Small intestine (tissue), 7 donors: Measurements from ENCODE around the gene STRN. TPM values are rescaled to one million over a fixed set of nuclear protein-coding genes. Genes with fewer than 3 reads are reported as not detected.
A peak's percentile ranks its signal among the peaks of the same experiment; 100 is the strongest.
"Not testable (repeated sequence)": the region's sequence is repeated elsewhere in the genome, so short reads cannot be mapped to it uniquely, and the experiment has no call there.

Experiments used
- DNase-seq, 2 donors: peaks; one replicate each; pipeline versions ENCODE4 v3.0.0 to v3.0.0-alpha.2; 2013
- FAIRE-seq: peaks from 2 replicates; lab custom pipeline; 2012; peaks lifted over from hg19 to GRCh38; lab: Jason Lieb, UNC
- H3K27ac ChIP-seq, 3 donors: one replicate each; pipeline ENCODE4 v1.5.1; 2013; ENCODE audit warnings: low read length in 2 of 3, mild to moderate bottlenecking in 2 of 3, control low read depth in 1 of 3, inconsistent platforms in 1 of 3, low read depth in 1 of 3, moderate library complexity in 1 of 3
- H3K27me3 ChIP-seq, 3 donors: one replicate each; pipeline ENCODE4 v1.6.1; 2013; ENCODE audit warnings: low read length in 3 of 3, inconsistent platforms in 1 of 3; ENCODE audit not compliant: control insufficient read depth in 3 of 3, insufficient read depth in 3 of 3
- H3K36me3 ChIP-seq, 3 donors: one replicate each; pipeline ENCODE4 v1.6.1; 2013; ENCODE audit warnings: low read length in 3 of 3, inconsistent platforms in 1 of 3, low read depth in 1 of 3, mild to moderate bottlenecking in 1 of 3, moderate library complexity in 1 of 3; ENCODE audit not compliant: control insufficient read depth in 3 of 3, insufficient read depth in 2 of 3
- H3K4me1 ChIP-seq, 3 donors: one replicate each; pipeline ENCODE4 v1.6.1; 2013; ENCODE audit warnings: low read length in 2 of 3, inconsistent platforms in 1 of 3, low read depth in 1 of 3, mild to moderate bottlenecking in 1 of 3, moderate library complexity in 1 of 3; ENCODE audit not compliant: control insufficient read depth in 3 of 3, insufficient read depth in 2 of 3
- H3K4me3 ChIP-seq, 3 donors: one replicate each; pipeline ENCODE4 v1.5.1; 2013; ENCODE audit warnings: low read length in 3 of 3, control low read depth in 1 of 3, inconsistent platforms in 1 of 3, low read depth in 1 of 3, mild to moderate bottlenecking in 1 of 3, moderate library complexity in 1 of 3
- H3K9me3 ChIP-seq, 2 donors: one replicate each; pipeline ENCODE4 v1.6.1; 2013; ENCODE audit warnings: low read depth in 1 of 2, low read length in 1 of 2; ENCODE audit not compliant: control insufficient read depth in 2 of 2, insufficient read depth in 1 of 2
- WGBS, 3 donors: extraction: QIAGEN DNeasy Blood & Tissue Kit; methylation state at CpG; one replicate each; pipeline ENCODE4 v1.1.7; 2013; 5-methylcytosine and 5-hydroxymethylcytosine counted together
- polyA plus RNA-seq, 4 donors: library from polyadenylated mRNA; stranded (reverse) in 3 of 4; unstranded in 1 of 4; fragments of 200-250 nt in 3 of 4; fragments of 120-200 nt in 1 of 4; gene quantifications; one replicate each; pipeline versions ENCODE4 v1.2.1 to v1.2.3, GENCODE V29; 2013
- donor health status: healthy with polysubstance abuse.
- donor health status: control.
- donor health status: control.
- donor health status: Bipolar disorder and iron deficiency.
- donor health status: healthy.

STRN gene
- polyA plus RNA-seq, 4 donors, result 4.9 to 16.6 (median 6.7) TPM

DNA sequence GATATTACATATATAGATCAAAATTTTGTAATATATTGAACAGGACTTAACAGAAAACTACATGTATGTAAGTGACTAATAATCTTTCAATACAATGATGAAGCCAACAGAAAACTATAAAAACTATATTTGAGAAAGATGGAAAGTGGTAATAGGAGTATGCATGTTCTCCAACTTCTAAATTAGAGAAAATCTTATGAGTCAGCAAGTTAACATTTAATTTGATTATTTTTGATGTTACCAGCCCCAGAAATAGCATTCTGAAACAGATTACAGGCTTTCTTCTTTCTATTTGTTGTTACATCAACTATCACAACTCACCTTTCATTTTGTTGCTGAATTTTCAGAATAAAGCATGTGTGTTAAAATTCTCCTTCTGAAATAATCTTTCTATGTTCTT is 29.8 kb downstream of the STRN start:
- H3K9me3 ChIP-seq, DNase-seq, H3K27ac ChIP-seq, H3K4me3 ChIP-seq, H3K4me1 ChIP-seq, H3K36me3 ChIP-seq, H3K27me3 ChIP-seq: not testable (repeated sequence)
- peak; percentile 96 for FAIRE-seq

DNA sequence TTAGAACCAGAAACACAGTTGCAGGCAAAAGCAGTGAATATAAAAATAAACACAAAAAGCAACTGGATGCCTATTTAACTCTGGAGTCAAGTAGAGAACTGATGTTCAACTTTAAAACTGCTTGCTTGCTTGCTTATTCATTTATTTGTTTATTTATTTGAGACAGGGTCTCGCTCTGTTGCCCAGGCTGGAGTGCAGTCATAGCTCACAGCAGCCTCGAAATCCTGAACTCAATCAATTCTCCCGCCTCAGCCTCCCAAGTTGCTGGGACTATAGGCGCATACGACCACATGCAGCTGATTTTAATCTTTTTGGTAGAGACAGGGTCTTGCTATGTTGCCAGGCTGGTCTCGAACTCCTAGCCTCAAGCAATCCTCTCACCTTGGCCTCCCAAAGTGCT is 34.6 kb downstream of the STRN start:
- not testable (repeated sequence) for H3K4me1 ChIP-seq, H3K9me3 ChIP-seq, H3K36me3 ChIP-seq, FAIRE-seq, H3K27me3 ChIP-seq, DNase-seq, H3K4me3 ChIP-seq, H3K27ac ChIP-seq
- WGBS, 3 donors, result 91 to 99% (median 97%) methylated on average over 6 of the region's 6 CpGs

GRCh38 chr2:36930787-36931410 is 35.4 kb downstream of the STRN start:
- 70 to 79% (median 71%) methylated on average over 7 of the region's 7 CpGs for WGBS, 3 donors

DNA sequence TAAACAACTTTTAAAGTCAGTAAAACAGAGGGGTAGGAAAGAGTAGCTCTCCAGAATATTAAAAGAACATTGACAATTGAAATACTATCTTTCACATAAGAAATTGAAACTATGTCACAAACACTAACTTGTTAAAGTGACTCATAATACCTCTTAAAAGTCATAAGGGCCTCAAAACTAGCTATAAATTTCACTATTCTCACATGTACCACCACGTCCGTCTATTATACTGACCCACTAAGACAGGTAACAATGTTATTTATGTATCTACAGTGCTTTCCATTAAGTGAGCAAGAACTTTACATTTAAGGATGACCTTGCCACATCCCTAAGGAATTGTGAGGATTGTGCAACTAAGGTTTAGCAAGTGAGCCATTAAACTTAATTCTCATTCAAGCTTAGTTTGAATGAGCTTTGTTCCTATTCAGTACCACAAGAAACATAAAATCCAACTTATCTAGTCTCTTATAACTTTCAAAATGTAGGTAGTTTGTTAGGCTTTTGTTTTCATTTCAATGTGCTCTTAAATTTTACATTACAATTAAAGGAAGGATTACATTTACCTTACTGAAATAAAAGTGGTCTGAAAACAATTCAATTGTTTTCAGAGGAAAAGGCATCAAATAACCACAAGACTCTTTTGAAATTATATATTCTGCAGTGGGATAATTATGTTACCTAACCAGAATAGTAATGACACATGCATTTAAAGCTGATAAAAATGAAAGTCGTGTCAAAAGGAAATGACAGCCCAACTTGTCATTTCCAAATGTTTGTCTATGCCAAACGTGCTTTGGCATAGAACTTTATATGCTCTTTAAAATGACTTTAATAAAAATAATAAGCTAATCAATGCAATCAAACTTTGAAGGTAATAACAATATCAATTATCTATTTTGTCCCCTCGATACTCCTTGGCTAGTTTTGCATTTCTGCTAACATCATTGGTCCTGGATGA is 39.9 kb downstream of the STRN start:
- not testable (repeated sequence) for H3K36me3 ChIP-seq, H3K27ac ChIP-seq, H3K4me1 ChIP-seq, H3K9me3 ChIP-seq, H3K4me3 ChIP-seq, H3K27me3 ChIP-seq
- DNase-seq (peak in 1 of 2 donors; percentile 13), FAIRE-seq (peak; percentile 65)
- 38 to 44% (median 42%) methylated on average over 5 of the region's 5 CpGs for WGBS, 3 donors

More at GRCh38 chr2:36930787-36931410, 35.4 kb downstream of the STRN start:
- H3K4me3 ChIP-seq, FAIRE-seq, H3K4me1 ChIP-seq, H3K27me3 ChIP-seq, H3K9me3 ChIP-seq, H3K27ac ChIP-seq, DNase-seq, H3K36me3 ChIP-seq: not testable (repeated sequence)

DNA sequence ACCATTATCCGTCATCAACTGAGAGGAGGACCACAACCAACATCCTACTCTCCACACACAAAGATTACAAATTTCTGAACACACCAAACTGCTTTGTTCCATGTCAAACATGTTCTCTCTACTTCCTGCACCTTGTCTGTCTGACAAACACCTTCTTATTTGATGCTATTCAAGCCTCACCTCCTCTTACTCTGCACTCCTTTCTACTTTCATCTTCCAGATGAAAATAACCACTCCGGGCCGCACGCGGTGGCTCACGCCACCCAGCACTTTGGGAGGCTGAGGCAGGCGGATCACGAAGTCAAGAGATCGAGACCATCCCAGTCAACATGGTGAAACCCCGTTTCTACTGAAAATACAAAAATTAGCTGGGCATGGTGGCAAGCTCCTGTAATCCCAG is 43.7 kb downstream of the STRN start:
- not testable (repeated sequence) for H3K27ac ChIP-seq, H3K4me3 ChIP-seq, H3K36me3 ChIP-seq, DNase-seq, H3K9me3 ChIP-seq, FAIRE-seq, H3K27me3 ChIP-seq, H3K4me1 ChIP-seq
- 92 to 96% (median 95%) methylated on average over 10 of the region's 10 CpGs for WGBS, 3 donors

DNA sequence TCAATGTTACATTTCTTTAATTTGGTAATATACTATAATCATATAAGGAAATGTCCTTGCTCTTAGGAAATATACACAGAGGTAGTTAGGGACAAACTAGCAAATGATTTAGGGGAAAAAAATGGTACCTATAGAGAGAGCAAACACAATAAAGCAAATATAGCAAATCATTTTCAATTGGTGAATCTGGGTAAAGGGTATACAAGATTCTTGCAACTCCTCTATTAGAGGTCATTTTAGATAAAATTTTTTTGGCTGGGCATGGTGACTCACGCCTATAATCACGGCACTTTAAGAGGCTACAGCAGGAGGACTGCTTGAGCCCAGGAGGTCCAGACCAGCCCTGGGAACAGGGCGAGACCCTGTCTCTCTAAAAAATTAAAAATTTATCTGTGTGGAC is 44.4 kb downstream of the STRN start:
- Histone ChIP-seq H3K9me3 (no peaks in the 10 kb centered on the region), H3K27ac (no peak overlapping the region), H3K4me1 (no peaks in the 10 kb centered on the region), H3K36me3 (no peaks in the 10 kb centered on the region), H3K4me3 (no peak overlapping the region), H3K27me3 (no peaks in the 10 kb centered on the region)
- FAIRE-seq, result no peak
- no peak for DNase-seq
- 73 to 87% (median 84%) methylated on average over 3 of the region's 3 CpGs for WGBS, 3 donors

GRCh38 chr2:36919041-36919837 is 47.1 kb downstream of the STRN start:
- no peaks in the 10 kb centered on the region for H3K9me3 ChIP-seq
- 77 to 88% (median 84%) methylated on average over 7 of the region's 7 CpGs for WGBS, 3 donors
- FAIRE-seq, result no peak

GRCh38 chr2:36918307-36918706 is 48.0 kb downstream of the STRN start:
- no peaks in the 10 kb centered on the region for H3K9me3 ChIP-seq
- peaks cover 0 to 4% (median 0%) of the 10 kb centered on the region in 3 donors for H3K36me3 ChIP-seq
- no peaks in the 10 kb centered on the region for H3K27me3 ChIP-seq
- FAIRE-seq, result no peak
- peaks cover 0 to 6% (median 0%) of the 10 kb centered on the region in 3 donors for H3K4me1 ChIP-seq
- H3K27ac ChIP-seq, result no peak overlapping the region
- DNase-seq, result no peak
- H3K4me3 ChIP-seq, result no peak overlapping the region

More at GRCh38 chr2:36919041-36919837, 47.1 kb downstream of the STRN start:
- peaks cover 0 to 6% (median 0%) of the 10 kb centered on the region in 3 donors for H3K4me1 ChIP-seq
- no peak overlapping the region for H3K27ac ChIP-seq
- DNase-seq, result peak in 1 of 2 donors; percentile 5
- H3K27me3 ChIP-seq, result no peaks in the 10 kb centered on the region
- peaks cover 0 to 2% (median 0%) of the 10 kb centered on the region in 3 donors for H3K36me3 ChIP-seq
- H3K4me3 ChIP-seq, result no peak overlapping the region
